ENCODE measurements around the gene C1GALT1. TPM values are rescaled to one million over a fixed set of nuclear protein-coding genes. Genes with fewer than 3 reads are reported as not detected.
"Not testable (repeated sequence)": the region's sequence is repeated elsewhere in the genome, so short reads cannot be mapped to it uniquely, and the experiment has no call there.

The C1GALT1 gene
- total and polyA plus RNA-seq, 9 of the 15 experiments (the other 6 are each of a cell fraction or from before 2014, with no cell fraction given), result 5.0 to 33.2 (median 24.1) TPM

DNA sequence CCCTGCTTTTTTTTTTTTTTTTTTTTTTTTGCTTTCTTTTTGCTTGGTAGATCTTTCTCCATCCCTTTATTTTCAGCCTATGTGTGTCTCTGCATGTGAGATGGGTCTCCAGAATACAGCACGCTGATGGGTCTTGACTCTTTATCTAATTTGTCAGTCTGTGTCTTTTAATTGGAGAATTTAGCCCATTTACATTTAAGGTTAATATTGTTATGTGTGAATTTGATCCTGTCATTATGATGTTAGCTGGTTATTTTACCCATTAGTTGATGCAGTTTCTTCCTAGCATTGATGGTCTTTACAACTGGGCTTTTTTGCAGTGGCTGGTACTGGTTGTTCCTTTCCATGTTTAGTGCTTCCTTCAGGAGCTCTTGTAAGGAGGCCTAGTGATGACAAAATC lies 38.9 kb upstream of the C1GALT1 start:
- FAIRE-seq; DNase-seq (ENCODE audit: extremely low read depth in 1 of 4, low spot score in 3 of 4); H2AFZ ChIP-seq (ENCODE audit: low read depth, low read length); H3K4me2 ChIP-seq (ENCODE audit: insufficient read depth, low read length); CTCF ChIA-PET (ENCODE audit: low intra/inter-chr PET ratio); ATAC-seq; H3K9me3 ChIP-seq (replicated peaks; ENCODE audit: control insufficient read depth, insufficient read depth, low read depth, low read length); BruUV-seq (replicated peaks); H3K79me2 ChIP-seq (ENCODE audit: control insufficient read depth, insufficient read depth, low read length); H3K9ac ChIP-seq (ENCODE audit: insufficient read depth in 1 of 2, low read depth in 2 of 2, low read length in 2 of 2); H3K9me1 ChIP-seq (ENCODE audit: control insufficient read depth, insufficient read depth, low read length); H3K27ac ChIP-seq (ENCODE audit: extremely low read depth, low read depth, low read length); in situ Hi-C loops (cut with MboI); H3K36me3 ChIP-seq (ENCODE audit: control insufficient read depth, insufficient read depth, low read length); H3K4me3 ChIP-seq; POLR2A ChIA-PET; H3K4me1 ChIP-seq (replicated peaks in 1 of 2; ENCODE audit: control insufficient read depth in 2 of 2, insufficient read depth in 2 of 2, low read length in 2 of 2); H3K27me3 ChIP-seq (ENCODE audit: control insufficient read depth in 2 of 2, insufficient read depth in 2 of 2, low read length in 2 of 2); intact Hi-C loops (cut with micrococcal nuclease); H4K20me1 ChIP-seq (replicated peaks; ENCODE audit: control insufficient read depth, insufficient read depth, low read length): not testable (repeated sequence)
- TF ChIP-seq ZNF507 (tag; conservative IDR thresholded peaks at IDR 0.05), result peak; percentile 99
- peak; percentile 92 for TF ChIP-seq ZNF354B (CRISPR knock-in tag; IDR thresholded peaks at IDR 0.05)
- 5% methylated on average over 1 of the region's 1 CpG for WGBS (ENCODE audit: insufficient coverage, low coverage, missing lambda C conversion rate)

DNA sequence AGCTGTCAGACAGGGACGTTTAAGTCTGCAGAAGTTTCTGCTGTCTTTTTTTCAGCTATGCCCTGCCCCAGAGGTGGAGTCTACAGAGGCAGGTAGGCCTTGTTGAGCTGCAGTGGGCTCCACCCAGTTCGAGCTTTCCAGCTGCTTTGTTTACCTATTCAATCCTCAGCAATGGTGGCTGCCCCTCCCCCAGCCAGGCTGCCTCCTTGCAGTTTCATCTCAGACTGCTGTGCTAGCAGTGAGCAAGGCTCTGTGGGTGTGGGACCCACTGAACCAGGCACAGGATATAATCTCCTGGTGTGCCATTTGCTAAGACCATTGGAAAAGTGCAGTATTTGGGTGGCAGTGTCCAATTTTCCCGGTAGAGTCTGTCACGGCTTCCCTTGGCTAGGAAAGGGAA lies 37.2 kb upstream of the C1GALT1 start:
- H3K27me3 ChIP-seq (ENCODE audit: control insufficient read depth in 2 of 2, insufficient read depth in 2 of 2, low read length in 2 of 2); H2AFZ ChIP-seq (ENCODE audit: low read depth, low read length); DNase-seq (ENCODE audit: extremely low read depth in 1 of 4, low spot score in 3 of 4); POLR2A ChIA-PET; BruUV-seq (replicated peaks); H3K9me1 ChIP-seq (ENCODE audit: control insufficient read depth, insufficient read depth, low read length); intact Hi-C loops (cut with micrococcal nuclease); H3K4me3 ChIP-seq; H3K9me3 ChIP-seq (replicated peaks; ENCODE audit: control insufficient read depth, insufficient read depth, low read depth, low read length); H3K4me2 ChIP-seq (ENCODE audit: insufficient read depth, low read length); H3K27ac ChIP-seq (ENCODE audit: extremely low read depth, low read depth, low read length); ATAC-seq; FAIRE-seq; H3K79me2 ChIP-seq (ENCODE audit: control insufficient read depth, insufficient read depth, low read length); in situ Hi-C loops (cut with MboI); H3K36me3 ChIP-seq (ENCODE audit: control insufficient read depth, insufficient read depth, low read length); H4K20me1 ChIP-seq (replicated peaks; ENCODE audit: control insufficient read depth, insufficient read depth, low read length); CTCF ChIA-PET (ENCODE audit: low intra/inter-chr PET ratio); H3K9ac ChIP-seq (ENCODE audit: insufficient read depth in 1 of 2, low read depth in 2 of 2, low read length in 2 of 2): not testable (repeated sequence)
- H3K4me1 ChIP-seq (replicated peaks in 1 of 2; ENCODE audit: control insufficient read depth in 2 of 2, insufficient read depth in 2 of 2, low read length in 2 of 2), result peaks cover 4 to 11% of the 10 kb centered on the region in 2 experiments; a peak in 3 of 5 replicates
- WGBS (ENCODE audit: insufficient coverage, low coverage, missing lambda C conversion rate), result 37% methylated on average over 4 of the region's 4 CpGs

Measured in K562 (cell line).